Adrenal gland (tissue), 12 donors: ENCODE results near the gene ACSF3. TPM values are rescaled to one million over a fixed set of nuclear protein-coding genes. Genes with fewer than 3 reads are reported as not detected.

ENCODE experiments used
- DNase-seq, 7 donors: peaks; one replicate each; pipeline ENCODE4 v3.0.0-alpha.2; 2019 to 2020
- H3K27ac ChIP-seq, 5 donors: fragments of 200-600 bp; sonication (generic) in 4 of 5; 1 replicate in 3 of 5; 2 replicates in 2 of 5; pipeline versions ENCODE4 v1.5.1 to v1.8.0; 2016 to 2020; ENCODE audit warnings: mild to moderate bottlenecking in 1 of 5
- H3K27me3 ChIP-seq: fragments of 200-600 bp; 2 replicates; pipeline ENCODE4 v1.8.0; 2021
- H3K36me3 ChIP-seq, 2 donors: fragments of 200-600 bp; replicated peaks in 1 of 2; 1 replicate in 1 of 2; 2 replicates in 1 of 2; pipeline versions ENCODE4 v1.5.1 to v1.8.0; 2018 to 2022
- H3K4me1 ChIP-seq, 2 donors: fragments of 200-600 bp; replicated peaks in 1 of 2; 1 replicate in 1 of 2; 2 replicates in 1 of 2; pipeline versions ENCODE4 v1.5.1 to v1.8.0; 2018 to 2021
- H3K4me3 ChIP-seq, 4 donors: fragments of 200-600 bp; sonication (generic) in 3 of 4; one replicate each; pipeline ENCODE4 v1.5.1; 2016 to 2018
- H3K9me3 ChIP-seq, 3 donors: fragments of 200-600 bp; sonication (generic) in 1 of 3; replicated peaks in 1 of 3; 1 replicate in 2 of 3; 2 replicates in 1 of 3; pipeline versions ENCODE4 v1.5.1 to v1.8.0; 2016 to 2021
- POLR2A ChIP-seq, 2 donors: fragments of 450-650 bp; IDR thresholded peaks; one replicate each; pipeline ENCODE4 v1.6.1; 2017; ENCODE audit warnings: antibody characterized with exemption in 2 of 2, mild to moderate bottlenecking in 2 of 2, moderate library complexity in 1 of 2
- WGBS, 4 donors: extraction: QIAGEN DNeasy Blood & Tissue Kit in 2 of 4; methylation state at CpG; one replicate each; pipeline versions ENCODE4 v1.1.5 to v1.1.7; 2013 to 2017; 5-methylcytosine and 5-hydroxymethylcytosine counted together
- intact Hi-C, 2 donors: fragments of 100-400 bp; cut with DNase I; formaldehyde crosslinking; loops; one replicate each; pipeline versions ENCODE4 v1.14.1 to v1.15.0; 2022 to 2023
- polyA plus RNA-seq, 3 donors: library from polyadenylated mRNA; stranded (reverse); fragments of 200-250 nt in 2 of 3; fragments of 350-450 nt in 1 of 3; fragmentation: Illumina TruSeq in 1 of 3; extraction: RNeasy Lipid Tissue Mini Kit (QIAGEN cat#74804) in 1 of 3; gene quantifications; one replicate each; pipeline ENCODE4 v1.2.3, GENCODE V29; 2013 to 2014
- total RNA-seq, 9 donors: library from RNA; depleted of rRNA in 4 of 9; stranded (reverse); fragments of >200 nt in 4 of 9; fragments of 120-200 nt in 1 of 9; fragmentation: NEBNext Ultra II Directional in 1 of 9; extraction: Animal tissue kit (Norgen Biotek cat#: 25700) in 1 of 9; gene quantifications; one replicate each; pipeline versions ENCODE4 v1.1.0 to v1.2.4, GENCODE V29; 2013 to 2023
- TF ChIP-seq, protein P1 (sequence below), 6 experiments: fragments of 450-650 bp in 4 of 6; fragments of 200-600 bp in 2 of 6; sonication (generic) in 1 of 6; IDR thresholded peaks; 1 replicate in 5 of 6; 2 replicates in 1 of 6; pipeline versions ENCODE4 v1.5.1 to v1.8.0; 2016 to 2021; ENCODE audit warnings: antibody characterized with exemption in 6 of 6, mild to moderate bottlenecking in 2 of 6, moderate library complexity in 1 of 6
- donor health status: healthy with polysubstance abuse.
- donor health status: Bipolar disorder and iron deficiency.
- donor health status: DM: yes; HTN: yes; CAD: no.
- donor health status: DM: no; HTN: no; CAD: no.
- donor health status: DM: no; HTN: no; CAD: no.
- donor health status: DM: yes; HTN: yes; CAD: no.

ACSF3 gene
- total and polyA plus RNA-seq, 12 donors: 32.4 to 90.3 (median 57.0) TPM

DNA sequence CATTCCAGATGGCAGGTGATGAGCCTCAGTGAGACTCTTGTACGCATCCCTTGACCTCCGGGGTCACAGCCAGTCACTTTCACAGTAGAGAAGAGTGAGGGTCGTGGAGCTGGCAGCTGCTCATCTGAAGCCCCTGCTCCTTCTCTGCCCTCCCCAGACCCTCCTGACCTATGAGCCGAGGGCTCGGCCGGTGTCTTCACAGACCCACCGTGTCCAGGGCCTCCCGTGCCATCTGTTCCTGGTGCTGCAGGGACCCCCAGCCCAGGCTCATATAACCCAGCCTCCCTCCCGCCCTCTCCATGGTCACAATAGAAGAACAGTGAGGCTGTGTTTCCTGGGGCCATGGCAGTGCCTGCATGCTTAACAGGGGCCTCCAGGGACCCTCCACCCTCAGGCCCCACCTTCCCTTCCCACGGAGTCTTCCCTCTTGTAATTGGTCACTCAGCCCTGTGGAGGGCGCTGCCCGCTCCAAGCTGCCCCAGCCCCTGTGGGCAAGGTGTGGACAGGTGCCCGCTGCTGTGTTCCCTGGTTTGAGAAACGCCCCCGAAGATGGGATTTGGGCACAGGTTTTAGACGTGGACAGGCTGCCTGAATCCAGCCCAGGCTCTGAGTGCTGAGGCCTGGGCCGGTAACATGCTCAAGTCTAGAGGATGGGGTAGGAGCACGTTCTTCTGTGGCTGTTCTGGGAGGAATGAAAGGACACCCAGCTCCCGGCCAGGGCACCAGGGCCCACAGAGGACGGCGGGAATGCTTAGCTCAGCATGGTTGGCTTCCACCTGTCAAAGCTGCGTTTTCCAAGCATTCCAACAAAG, 38.7 kb downstream of the ACSF3 start:
- DNase-seq: peak in 1 of 7 donors; percentile 7
- H3K36me3 ChIP-seq: peaks cover 0 to 34% of the 10 kb centered on the region in 2 donors
- WGBS, 4 donors: 93 to 98% (median 96%) methylated on average over 16 to 22 of the region's 22 CpGs
- no peaks in the 10 kb centered on the region for H3K9me3 ChIP-seq
- intact Hi-C loops: no loop called here
- no peak overlapping the region for H3K4me3 ChIP-seq
- no peaks in the 10 kb centered on the region for H3K27me3 ChIP-seq
- H3K4me1 ChIP-seq: no peaks in the 10 kb centered on the region
- TF ChIP-seq, protein P1, sequence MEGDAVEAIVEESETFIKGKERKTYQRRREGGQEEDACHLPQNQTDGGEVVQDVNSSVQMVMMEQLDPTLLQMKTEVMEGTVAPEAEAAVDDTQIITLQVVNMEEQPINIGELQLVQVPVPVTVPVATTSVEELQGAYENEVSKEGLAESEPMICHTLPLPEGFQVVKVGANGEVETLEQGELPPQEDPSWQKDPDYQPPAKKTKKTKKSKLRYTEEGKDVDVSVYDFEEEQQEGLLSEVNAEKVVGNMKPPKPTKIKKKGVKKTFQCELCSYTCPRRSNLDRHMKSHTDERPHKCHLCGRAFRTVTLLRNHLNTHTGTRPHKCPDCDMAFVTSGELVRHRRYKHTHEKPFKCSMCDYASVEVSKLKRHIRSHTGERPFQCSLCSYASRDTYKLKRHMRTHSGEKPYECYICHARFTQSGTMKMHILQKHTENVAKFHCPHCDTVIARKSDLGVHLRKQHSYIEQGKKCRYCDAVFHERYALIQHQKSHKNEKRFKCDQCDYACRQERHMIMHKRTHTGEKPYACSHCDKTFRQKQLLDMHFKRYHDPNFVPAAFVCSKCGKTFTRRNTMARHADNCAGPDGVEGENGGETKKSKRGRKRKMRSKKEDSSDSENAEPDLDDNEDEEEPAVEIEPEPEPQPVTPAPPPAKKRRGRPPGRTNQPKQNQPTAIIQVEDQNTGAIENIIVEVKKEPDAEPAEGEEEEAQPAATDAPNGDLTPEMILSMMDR (IDR thresholded peaks at IDR 0.05): no peak
- no peak for TF ChIP-seq POLR2A (IDR thresholded peaks at IDR 0.05)
- no peak overlapping the region for H3K27ac ChIP-seq

DNA sequence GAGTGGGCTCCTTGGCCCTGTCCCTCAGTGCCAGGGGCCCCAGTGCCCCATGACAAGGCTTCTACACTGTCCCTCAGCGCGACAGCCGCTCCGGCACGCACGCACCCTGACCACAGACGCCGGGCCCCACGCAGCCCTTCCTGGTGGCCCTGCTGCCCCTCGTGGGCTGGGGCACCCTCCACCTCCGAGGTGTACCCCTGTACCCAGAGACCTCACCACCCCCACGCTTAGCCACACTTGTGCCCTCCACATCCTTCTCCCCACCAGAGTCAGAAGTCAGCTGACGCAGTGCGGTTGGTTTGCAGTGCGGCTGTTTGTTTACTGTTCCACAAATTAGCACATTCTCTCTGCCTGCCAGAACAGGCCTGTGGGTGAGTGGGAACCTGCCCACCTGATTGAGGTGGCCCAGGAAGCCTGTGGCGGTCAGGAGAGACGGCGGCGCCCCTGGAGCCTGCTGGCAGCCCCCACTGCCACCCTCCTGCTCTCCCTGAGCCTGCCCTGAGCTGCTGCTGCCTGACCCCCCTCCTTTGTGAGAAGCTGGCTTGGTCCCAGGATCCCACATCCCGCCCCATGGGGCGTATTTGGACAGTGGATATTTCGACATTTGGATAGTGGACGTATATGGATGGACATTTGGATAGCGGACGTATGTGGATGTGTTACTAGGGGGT, 39.9 kb downstream of the ACSF3 start:
- TF ChIP-seq, protein P1 (IDR thresholded peaks at IDR 0.05): no peak
- TF ChIP-seq POLR2A (IDR thresholded peaks at IDR 0.05): no peak
- DNase-seq: no peak
- Histone ChIP-seq H3K9me3 (no peaks in the 10 kb centered on the region), H3K4me3 (no peak overlapping the region), H3K27me3 (no peaks in the 10 kb centered on the region), H3K27ac (no peak overlapping the region), H3K4me1 (no peaks in the 10 kb centered on the region), H3K36me3 (peaks cover 0 to 35% of the 10 kb centered on the region in 2 donors)
- intact Hi-C loops: no loop called here
- 93 to 97% (median 96%) methylated on average over 16 to 25 of the region's 25 CpGs for WGBS, 4 donors

DNA sequence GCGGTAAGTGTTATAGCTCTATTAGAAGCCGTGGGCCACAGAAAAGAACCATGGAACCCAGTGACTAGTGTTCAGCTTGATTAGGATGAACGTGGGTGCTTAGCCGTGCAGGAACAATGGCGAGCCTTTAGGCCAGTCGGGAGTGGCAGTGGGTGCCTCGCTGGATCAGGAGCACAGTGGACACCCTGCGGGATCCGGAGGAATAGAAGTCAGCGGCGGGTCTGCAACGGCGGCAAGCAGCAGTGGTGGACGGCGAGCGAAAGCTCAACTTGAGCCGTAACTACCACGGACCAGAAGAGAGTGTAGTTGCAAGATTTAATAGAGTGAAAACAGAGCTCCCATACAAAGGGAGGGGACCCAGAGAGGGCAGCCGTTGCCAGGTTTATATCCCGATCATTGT, 40.6 kb downstream of the ACSF3 start:
- Histone ChIP-seq H3K36me3 (peaks cover 0 to 37% of the 10 kb centered on the region in 2 donors), H3K27me3 (no peaks in the 10 kb centered on the region), H3K9me3 (no peaks in the 10 kb centered on the region), H3K27ac (no peak overlapping the region), H3K4me3 (no peak overlapping the region), H3K4me1 (no peaks in the 10 kb centered on the region)
- intact Hi-C loops: no loop called here
- WGBS, 4 donors: 93 to 96% (median 95%) methylated on average over 17 to 20 of the region's 20 CpGs
- TF ChIP-seq, protein P1 (IDR thresholded peaks at IDR 0.05): no peak
- no peak for TF ChIP-seq POLR2A (IDR thresholded peaks at IDR 0.05)
- no peak for DNase-seq

DNA sequence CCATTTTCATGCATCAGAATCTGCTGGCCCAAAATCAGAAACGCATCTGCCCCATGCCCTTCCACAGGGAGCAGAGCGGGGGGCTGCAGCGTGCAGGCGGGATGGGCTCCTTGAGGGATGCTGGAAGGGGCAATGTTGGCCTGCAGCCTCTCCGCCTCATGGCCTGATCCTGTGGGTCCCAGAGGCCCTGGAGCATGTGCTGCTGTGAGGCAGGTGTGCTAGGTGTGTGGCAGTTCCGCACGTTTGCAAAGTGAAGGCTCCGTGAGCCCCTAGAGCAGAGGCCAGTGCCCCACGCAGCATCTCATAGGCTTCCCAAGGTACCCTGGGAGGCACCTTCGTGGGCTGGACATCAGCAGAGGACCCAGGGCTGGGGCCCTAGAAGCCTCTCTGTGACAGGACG, 41.5 kb downstream of the ACSF3 start:
- TF ChIP-seq, protein P1 (IDR thresholded peaks at IDR 0.05): no peak
- no peak for TF ChIP-seq POLR2A (IDR thresholded peaks at IDR 0.05)
- H3K9me3 ChIP-seq: no peaks in the 10 kb centered on the region
- no peak overlapping the region for H3K27ac ChIP-seq
- 91 to 97% (median 95%) methylated on average over 9 to 11 of the region's 11 CpGs for WGBS, 4 donors
- H3K27me3 ChIP-seq: no peaks in the 10 kb centered on the region
- H3K4me3 ChIP-seq: no peak overlapping the region
- no peaks in the 10 kb centered on the region for H3K4me1 ChIP-seq
- DNase-seq: peak in 1 of 7 donors; percentile 3
- intact Hi-C loops: no loop called here
- H3K36me3 ChIP-seq: peaks cover 0 to 37% of the 10 kb centered on the region in 2 donors
